Activated CD4-positive, alpha-beta T cell treated with anti-CD3 and anti-CD28 coated beads, Interleukin-2, amount 10 ng/mL, durations not matched to agents 24 days and 14 days (primary cell): Measurements from ENCODE around the gene ADGRG3. TPM values are rescaled to one million over a fixed set of nuclear protein-coding genes. Genes with fewer than 3 reads are reported as not detected.
A peak's percentile ranks its signal among the peaks of the same experiment; 100 is the strongest.

Source experiments
- DNase-seq: peaks from one replicate; pipeline ENCODE4 v3.0.0; 2022
- H3K27ac Mint-ChIP-seq: one replicate; pipeline ENCODE4 v1.8.0; 2022; ENCODE audit warnings: mild to moderate bottlenecking, mixed read lengths
- H3K27me3 Mint-ChIP-seq: one replicate; pipeline ENCODE4 v1.8.0; 2022; ENCODE audit warnings: mixed read lengths
- H3K36me3 Mint-ChIP-seq: one replicate; pipeline ENCODE4 v1.8.0; 2022; ENCODE audit warnings: low read depth, mild to moderate bottlenecking, mixed read lengths
- H3K4me1 Mint-ChIP-seq: one replicate; pipeline ENCODE4 v1.8.0; 2021; ENCODE audit warnings: mixed read lengths
- H3K4me3 Mint-ChIP-seq: one replicate; pipeline ENCODE4 v1.8.0; 2022; ENCODE audit warnings: mild to moderate bottlenecking, moderate library complexity, mixed read lengths
- H3K9me3 Mint-ChIP-seq: one replicate; pipeline ENCODE4 v1.8.0; 2021; ENCODE audit warnings: mixed read lengths
- intact Hi-C: fragments of 100-400 bp; cut with micrococcal nuclease; formaldehyde crosslinking; loops from one replicate; pipeline ENCODE4 v1.15.1; 2023
- total RNA-seq: library from RNA; stranded (reverse); gene quantifications from 2 replicates; pipeline ENCODE4 v1.2.3, GENCODE V29; 2022

The ADGRG3 gene
- total RNA-seq, 1 donor from 2014 or later, result not detected

- Mint-ChIP-seq H3K27me3 (peaks cover 26% of the 10 kb centered on the region), H3K36me3 (no peaks in the 10 kb centered on the region), H3K4me1 (no peaks in the 10 kb centered on the region), H3K27ac (no peak overlapping the region), H3K4me3 (no peak overlapping the region), H3K9me3 (no peaks in the 10 kb centered on the region)
- DNase-seq, result no peak
- intact Hi-C loops, result no loop called here
Measured at GRCh38 chr16:57637020-57637419, 31.1 kb upstream of the ADGRG3 start.

GRCh38 chr16:57637424-57637823, 30.7 kb upstream of the ADGRG3 start:
- DNase-seq, result no peak
- Mint-ChIP-seq H3K27ac (no peak overlapping the region), H3K4me3 (no peak overlapping the region), H3K9me3 (no peaks in the 10 kb centered on the region), H3K27me3 (peaks cover 26% of the 10 kb centered on the region), H3K4me1 (no peaks in the 10 kb centered on the region), H3K36me3 (no peaks in the 10 kb centered on the region)
- intact Hi-C loops, result no loop called here

DNA sequence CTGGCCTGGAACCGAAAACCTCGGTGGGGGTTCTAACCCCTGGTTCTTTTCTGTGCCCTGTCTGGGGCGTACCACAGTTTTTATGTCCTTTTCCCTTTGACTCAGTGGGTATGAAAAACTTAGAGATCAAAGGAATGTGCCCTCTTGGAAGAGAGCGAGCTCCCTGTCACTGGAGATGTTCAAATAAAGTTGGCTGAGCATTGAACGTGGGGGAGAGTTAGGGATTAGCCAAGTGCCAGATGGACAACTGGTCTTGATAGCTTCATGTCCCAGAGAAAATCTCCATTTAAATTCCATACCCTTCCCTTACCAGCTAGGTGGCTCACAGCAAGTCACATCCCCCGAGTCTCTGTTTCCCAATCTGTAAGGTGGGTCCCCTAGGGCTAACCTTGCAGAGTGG, 30.1 kb upstream of the ADGRG3 start:
- no peak overlapping the region for H3K27ac Mint-ChIP-seq

DNA sequence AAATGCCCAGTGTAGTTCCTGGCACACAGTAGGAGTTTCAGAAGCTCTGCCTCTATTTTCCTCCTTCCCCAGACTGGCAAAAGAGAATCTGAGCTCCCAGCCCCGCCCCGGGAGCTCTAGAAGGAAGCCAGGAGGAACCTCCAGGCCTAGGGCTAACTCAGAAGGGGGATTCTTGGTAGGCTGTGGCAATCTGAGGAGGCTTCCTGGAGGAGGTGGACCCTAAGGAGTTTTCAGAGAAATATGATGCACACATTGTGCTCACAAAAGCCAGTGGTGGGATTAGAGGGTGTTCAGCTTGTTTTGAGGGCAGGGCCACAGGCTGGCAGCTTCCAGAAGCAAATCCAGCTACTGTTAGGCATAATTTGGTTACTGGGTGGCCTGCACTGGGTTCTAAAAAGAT, 29.7 kb upstream of the ADGRG3 start:
- intact Hi-C loops, result no loop called here
- Mint-ChIP-seq H3K4me3 (no peak overlapping the region), H3K9me3 (no peaks in the 10 kb centered on the region), H3K27me3 (peaks cover 26% of the 10 kb centered on the region), H3K4me1 (peaks cover 2% of the 10 kb centered on the region), H3K27ac (no peak overlapping the region), H3K36me3 (no peaks in the 10 kb centered on the region)
- no peak for DNase-seq

More for the DNA sequence above, 30.1 kb upstream of the ADGRG3 start:
- H3K4me1 Mint-ChIP-seq, result no peaks in the 10 kb centered on the region
- H3K4me3 Mint-ChIP-seq, result no peak overlapping the region
- H3K9me3 Mint-ChIP-seq, result no peaks in the 10 kb centered on the region
- no peak for DNase-seq
- intact Hi-C loops, result no loop called here
- H3K27me3 Mint-ChIP-seq, result peaks cover 26% of the 10 kb centered on the region
- H3K36me3 Mint-ChIP-seq, result no peaks in the 10 kb centered on the region

GRCh38 chr16:57639172-57639887, 28.8 kb upstream of the ADGRG3 start:
- Mint-ChIP-seq H3K27ac (no peak overlapping the region), H3K4me3 (no peak overlapping the region), H3K27me3 (peaks cover 26% of the 10 kb centered on the region), H3K4me1 (peaks cover 2% of the 10 kb centered on the region), H3K9me3 (no peaks in the 10 kb centered on the region), H3K36me3 (no peaks in the 10 kb centered on the region)
- DNase-seq, result peak; percentile 62
- intact Hi-C loops, result no loop called here

DNA sequence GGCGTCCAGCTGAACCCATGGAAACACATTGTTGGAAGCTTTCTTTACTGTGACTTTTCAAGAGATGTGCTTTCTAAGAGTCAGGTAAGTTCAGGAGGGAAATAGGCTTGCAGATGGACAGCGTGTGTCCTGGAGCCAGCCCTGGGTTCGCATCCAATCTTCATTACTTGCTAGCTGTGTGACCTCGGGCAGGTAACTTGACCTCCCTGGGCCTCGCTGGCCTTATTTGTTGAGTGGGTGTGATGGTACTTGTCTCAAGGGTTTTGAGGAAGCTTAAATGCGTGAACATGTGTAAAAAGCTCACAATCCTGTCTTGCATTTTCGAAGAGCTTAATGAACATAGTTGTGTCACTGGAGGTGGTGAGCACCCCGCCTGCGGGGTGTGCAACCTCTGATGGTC, 27.9 kb upstream of the ADGRG3 start:
- Mint-ChIP-seq H3K27me3 (peaks cover 26% of the 10 kb centered on the region), H3K4me1 (peaks cover 2% of the 10 kb centered on the region), H3K36me3 (no peaks in the 10 kb centered on the region), H3K9me3 (no peaks in the 10 kb centered on the region), H3K27ac (no peak overlapping the region), H3K4me3 (no peak overlapping the region)
- DNase-seq, result no peak
- intact Hi-C loops, result no loop called here

DNA sequence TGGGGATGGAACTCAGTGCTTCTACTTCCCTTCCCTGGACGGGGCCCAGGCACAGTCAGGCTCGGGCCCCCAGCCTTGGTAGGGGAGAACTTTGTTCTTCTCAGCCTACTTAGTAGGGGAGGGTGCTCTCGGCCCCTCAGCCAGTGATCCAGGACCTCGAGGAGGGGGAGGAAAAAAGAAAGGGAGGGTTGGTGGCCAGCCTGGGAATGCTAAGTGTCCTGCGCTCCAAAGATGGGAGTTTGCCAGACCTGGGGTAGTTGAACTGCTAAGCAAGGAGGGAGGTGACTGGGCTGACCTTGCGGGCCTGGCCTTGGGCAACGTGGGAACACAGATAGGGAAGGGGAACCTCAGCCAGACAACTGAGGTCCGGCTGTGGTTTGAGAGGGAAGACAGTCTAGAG, 27.5 kb upstream of the ADGRG3 start:
- Mint-ChIP-seq H3K4me1 (peaks cover 2% of the 10 kb centered on the region), H3K36me3 (no peaks in the 10 kb centered on the region), H3K27me3 (peaks cover 26% of the 10 kb centered on the region), H3K9me3 (no peaks in the 10 kb centered on the region), H3K4me3 (no peak overlapping the region), H3K27ac (no peak overlapping the region)
- intact Hi-C loops, result no loop called here
- DNase-seq, result no peak

GRCh38 chr16:57642160-57643135, 25.7 kb upstream of the ADGRG3 start:
- DNase-seq, result no peak
- Mint-ChIP-seq H3K9me3 (no peaks in the 10 kb centered on the region), H3K36me3 (no peaks in the 10 kb centered on the region), H3K27me3 (peaks cover 18% of the 10 kb centered on the region), H3K27ac (no peak overlapping the region), H3K4me1 (peaks cover 6% of the 10 kb centered on the region), H3K4me3 (no peak overlapping the region)
- intact Hi-C loops, result no loop called here

DNA sequence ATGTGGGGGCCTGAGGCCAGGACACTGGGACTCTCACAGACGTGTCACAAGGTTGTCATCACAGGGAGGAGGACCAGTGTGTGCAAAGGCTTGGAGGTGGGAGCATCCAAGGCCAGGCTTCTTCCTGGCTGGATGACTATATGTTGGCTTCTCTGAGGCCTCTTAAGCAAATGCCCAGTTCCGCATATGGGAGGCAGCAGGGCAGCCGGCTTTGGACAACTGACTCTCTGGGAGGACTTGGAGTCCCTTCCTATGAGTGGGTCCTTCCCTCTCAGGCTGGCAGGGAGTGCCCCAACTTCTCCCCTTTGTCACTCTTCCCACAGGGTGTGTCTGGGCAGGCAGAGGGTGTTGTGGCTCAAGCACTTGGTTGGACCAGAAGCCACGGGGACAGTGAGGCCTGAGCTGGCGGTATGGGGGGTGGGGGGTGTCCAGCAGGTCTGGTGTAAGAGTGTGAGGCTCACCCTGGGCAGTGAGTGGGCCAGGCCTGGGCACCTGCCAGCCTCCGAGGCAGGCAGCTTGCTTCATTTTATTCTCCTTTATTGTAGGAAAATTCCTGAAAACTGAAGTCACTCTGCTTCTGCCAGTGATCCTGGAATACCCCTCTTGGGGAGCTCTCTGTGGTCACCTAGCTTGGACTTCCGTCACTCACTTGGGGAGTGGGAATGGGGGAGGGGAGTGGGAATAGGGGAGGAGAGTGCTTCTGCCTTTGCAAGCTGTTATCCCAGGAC, 24.8 kb upstream of the ADGRG3 start:
- H3K9me3 Mint-ChIP-seq, result no peaks in the 10 kb centered on the region

DNA sequence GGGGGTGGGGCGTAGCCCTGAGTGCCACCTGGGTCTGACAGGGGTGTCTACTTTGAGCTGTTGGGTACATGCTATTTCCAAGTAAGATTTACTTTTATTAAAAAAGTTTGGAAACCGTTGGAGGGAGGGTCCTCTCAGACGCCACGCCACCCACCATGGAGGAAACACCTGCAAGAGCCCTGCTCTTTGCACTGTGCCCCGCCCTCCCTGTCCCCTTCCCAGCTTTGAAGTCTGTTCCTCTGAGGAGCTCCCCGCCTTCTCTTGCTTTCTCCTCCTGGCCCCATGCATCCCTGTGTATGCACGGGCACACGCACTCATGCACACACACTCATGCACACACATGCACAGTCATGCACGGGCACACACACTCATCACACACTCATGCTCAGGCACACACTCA, 24.2 kb upstream of the ADGRG3 start:
- Mint-ChIP-seq H3K4me1 (peaks cover 17% of the 10 kb centered on the region), H3K27ac (no peak overlapping the region), H3K4me3 (no peak overlapping the region), H3K36me3 (no peaks in the 10 kb centered on the region), H3K9me3 (no peaks in the 10 kb centered on the region), H3K27me3 (peaks cover 8% of the 10 kb centered on the region)
- intact Hi-C loops, result no loop called here
- no peak for DNase-seq

More for the DNA sequence above, 24.8 kb upstream of the ADGRG3 start:
- Mint-ChIP-seq H3K27me3 (peaks cover 11% of the 10 kb centered on the region), H3K27ac (no peak overlapping the region), H3K36me3 (no peaks in the 10 kb centered on the region), H3K4me1 (peaks cover 13% of the 10 kb centered on the region), H3K4me3 (no peak overlapping the region)
- no peak for DNase-seq
- intact Hi-C loops, result no loop called here

GRCh38 chr16:57644383-57645014, 23.6 kb upstream of the ADGRG3 start:
- peaks cover 21% of the 10 kb centered on the region for H3K4me1 Mint-ChIP-seq
- intact Hi-C loops, result no loop called here
- DNase-seq, result no peak
- H3K9me3 Mint-ChIP-seq, result no peaks in the 10 kb centered on the region
- H3K27me3 Mint-ChIP-seq, result peaks cover 8% of the 10 kb centered on the region
- no peaks in the 10 kb centered on the region for H3K36me3 Mint-ChIP-seq
- no peak overlapping the region for H3K27ac Mint-ChIP-seq
- no peak overlapping the region for H3K4me3 Mint-ChIP-seq

GRCh38 chr16:57645169-57645568, 22.9 kb upstream of the ADGRG3 start:
- Mint-ChIP-seq H3K27me3 (peaks cover 2% of the 10 kb centered on the region), H3K36me3 (no peaks in the 10 kb centered on the region), H3K4me3 (no peak overlapping the region), H3K9me3 (no peaks in the 10 kb centered on the region), H3K27ac (no peak overlapping the region), H3K4me1 (peaks cover 21% of the 10 kb centered on the region)
- intact Hi-C loops, result no loop called here
- DNase-seq, result no peak

GRCh38 chr16:57645691-57646387, 22.3 kb upstream of the ADGRG3 start:
- Mint-ChIP-seq H3K4me1 (peaks cover 21% of the 10 kb centered on the region), H3K4me3 (no peak overlapping the region), H3K27me3 (no peaks in the 10 kb centered on the region), H3K9me3 (no peaks in the 10 kb centered on the region), H3K36me3 (no peaks in the 10 kb centered on the region), H3K27ac (no peak overlapping the region)
- intact Hi-C loops, result no loop called here
- DNase-seq, result no peak
